ENCODE data around the gene CD320. TPM values are rescaled to one million over a fixed set of nuclear protein-coding genes. Genes with fewer than 3 reads are reported as not detected.
A peak's percentile ranks its signal among the peaks of the same experiment; 100 is the strongest.
"Not testable (repeated sequence)": the region's sequence is repeated elsewhere in the genome, so short reads cannot be mapped to it uniquely, and the experiment has no call there.

CD320 gene
- 52.4 TPM for polyA plus RNA-seq (2013, experiment 1 of 2; ENCODE audit: insufficient read length)
- polyA plus RNA-seq (2013, experiment 2 of 2; ENCODE audit: insufficient read length) = 47.3 TPM

DNA sequence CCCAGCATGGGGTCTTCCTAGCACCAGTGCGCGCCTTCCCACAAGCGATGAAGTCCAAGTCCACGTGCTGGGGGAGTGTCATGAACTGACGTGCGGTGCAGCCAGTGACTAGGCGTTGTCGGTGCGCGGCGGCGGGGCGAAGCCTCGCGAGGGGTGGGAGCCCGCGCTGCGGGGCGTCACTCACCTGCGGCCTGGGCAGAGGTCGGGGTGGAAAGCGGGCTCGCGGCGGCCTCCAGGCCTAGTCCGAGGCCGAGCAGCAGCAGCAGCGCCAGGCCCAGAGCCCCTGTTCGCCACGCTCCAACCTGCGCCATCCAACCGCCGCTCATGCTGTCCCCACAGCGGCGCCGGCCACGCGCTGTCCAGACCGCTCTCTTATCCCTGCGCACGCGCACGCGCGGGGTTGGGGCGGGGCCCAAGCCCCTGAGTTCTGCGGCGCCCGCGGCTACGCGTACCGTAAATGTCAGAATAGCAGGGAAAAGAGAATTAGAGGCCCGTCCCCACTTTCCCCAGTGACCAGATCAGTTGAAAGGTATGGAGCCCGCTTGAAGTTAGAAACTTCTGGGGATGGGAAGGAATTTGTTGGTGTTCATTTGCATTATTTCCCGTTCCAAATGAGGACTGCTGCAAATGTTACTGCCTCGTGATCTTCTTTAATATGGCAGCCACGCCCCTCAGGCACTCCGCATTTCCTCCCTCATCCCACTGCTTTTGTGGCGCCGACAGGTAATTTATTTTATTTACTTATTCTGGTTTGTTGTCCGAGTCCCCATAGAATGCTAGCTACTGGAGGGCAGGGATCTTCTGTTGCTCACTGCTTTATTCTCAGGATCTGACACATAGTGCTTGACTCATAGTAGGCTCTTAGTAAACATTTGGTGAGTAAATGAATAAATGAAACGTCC is at the start of gene CD320:
Gene CD320, minus strand, starts transcription at position 394 of the 902 bp plus-strand sequence. Its CDS starts 68 bp downstream, at position 326.
- peak; percentile 89 for DNase-seq

DNA sequence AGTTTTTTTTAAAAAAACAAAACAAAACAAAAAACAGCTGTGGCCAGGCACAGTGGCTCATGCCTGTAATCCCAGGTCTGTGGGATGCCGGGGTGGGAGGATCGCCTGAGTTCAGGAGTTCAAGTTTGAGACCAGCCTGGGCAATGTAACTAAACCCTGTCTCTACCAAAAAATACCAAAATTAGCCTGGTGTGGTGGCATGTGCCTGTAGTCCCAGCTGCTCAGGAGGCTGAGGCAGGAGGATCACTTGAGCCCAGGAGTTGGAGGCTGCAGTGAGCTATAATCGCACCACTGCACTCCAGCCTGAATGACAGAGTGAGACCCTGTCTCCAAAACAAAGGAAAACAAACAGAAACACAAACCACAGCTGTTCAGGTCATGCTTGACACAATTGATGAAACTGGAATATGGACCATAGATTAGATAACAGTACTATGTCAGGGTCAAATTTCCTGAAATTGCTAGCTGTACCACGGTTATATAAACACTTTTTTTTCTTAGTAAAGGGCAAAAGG is 48.9 kb upstream of the CD320 start:
- no peak for DNase-seq

DNA sequence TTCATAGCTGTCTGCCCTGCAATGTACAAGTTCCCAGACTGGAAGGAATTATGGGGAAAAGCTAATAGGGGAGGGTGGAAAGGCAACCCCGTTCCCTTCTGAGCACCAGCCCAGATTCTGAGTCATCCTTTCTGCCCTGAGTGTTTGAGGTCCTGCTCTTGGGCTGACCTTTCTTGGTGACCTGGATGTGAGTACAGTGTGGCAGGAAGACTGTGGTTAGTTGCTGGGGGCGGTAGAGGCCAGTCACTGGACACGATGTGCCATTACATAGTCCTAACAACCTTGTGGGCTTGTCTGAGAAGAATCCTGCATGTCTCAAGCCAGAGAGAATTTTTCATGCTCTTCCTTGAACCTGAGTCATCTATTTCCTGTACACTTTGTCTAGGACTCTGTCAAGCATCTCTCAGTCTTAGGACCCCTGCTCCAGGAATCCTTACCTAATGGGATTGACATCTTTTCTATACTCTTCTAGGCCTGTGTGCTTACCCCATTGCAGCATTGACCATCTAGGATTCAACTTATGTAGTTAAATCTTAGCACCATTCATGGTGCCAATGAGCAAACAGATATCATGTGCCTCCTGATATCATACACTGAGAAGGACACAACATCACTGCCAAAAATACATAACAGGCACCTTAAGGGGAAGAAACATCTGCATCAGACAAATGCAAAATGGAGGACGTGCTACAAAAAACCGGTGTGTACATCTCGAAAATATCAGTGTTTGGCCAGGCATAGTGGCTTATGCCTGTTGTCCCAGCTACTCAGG is 47.7 kb upstream of the CD320 start:
- peak; percentile 81 for DNase-seq

DNA sequence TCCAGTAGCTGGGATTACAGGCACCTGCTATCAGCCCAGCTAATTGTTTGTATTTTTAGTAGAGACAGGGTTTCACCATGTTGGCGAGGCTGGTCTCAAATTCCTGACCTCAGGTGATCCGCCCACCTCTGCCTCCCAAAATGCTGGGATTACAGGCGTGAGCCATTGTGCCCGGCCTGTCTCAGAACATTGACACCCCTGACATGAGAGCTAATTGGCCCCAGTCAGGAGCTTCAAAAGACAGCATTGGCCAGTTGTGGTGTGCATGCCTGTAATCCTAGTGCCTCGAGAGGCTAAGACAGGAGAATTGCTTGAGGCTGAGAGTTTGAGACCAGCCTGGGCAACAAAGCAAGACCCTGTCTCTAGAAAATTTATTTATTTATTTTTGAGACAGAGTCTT is 44.7 kb upstream of the CD320 start:
- not testable (repeated sequence) for DNase-seq

DNA sequence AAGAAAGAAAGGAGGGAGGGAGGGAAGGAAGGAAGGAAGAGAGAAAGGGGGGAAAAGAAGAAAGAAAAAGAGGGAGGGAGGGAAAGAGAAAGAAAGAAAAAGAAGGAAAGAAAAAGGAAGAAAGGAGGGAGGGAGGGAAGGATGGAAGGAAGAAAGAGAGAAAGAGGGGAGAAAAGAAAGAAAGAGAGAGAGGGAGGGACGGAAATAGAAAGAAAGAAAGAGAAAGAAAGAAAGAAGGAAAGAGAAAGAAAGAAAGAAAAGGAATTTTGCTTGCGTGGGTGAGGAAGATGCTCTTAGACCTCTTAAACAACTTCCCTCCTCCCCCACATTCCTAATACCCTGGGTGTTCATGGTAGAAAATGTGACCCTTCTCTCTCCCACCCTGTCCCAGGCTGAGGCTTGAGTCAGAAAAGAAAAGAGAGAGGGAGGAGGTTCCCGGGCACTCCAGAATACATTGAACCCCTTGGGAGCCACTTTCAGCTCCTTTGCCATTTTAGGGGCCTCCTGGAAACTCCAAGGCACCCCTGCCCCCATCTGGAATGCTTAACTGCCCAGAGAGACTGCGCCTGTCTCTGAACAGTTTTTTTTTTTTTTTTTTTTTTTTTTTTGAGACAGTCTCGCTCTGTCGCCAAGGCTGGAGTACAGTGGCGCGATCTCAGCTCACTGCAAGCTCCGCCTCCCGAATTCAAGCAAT is 44.1 kb upstream of the CD320 start:
- peak; percentile 79 for DNase-seq

DNA sequence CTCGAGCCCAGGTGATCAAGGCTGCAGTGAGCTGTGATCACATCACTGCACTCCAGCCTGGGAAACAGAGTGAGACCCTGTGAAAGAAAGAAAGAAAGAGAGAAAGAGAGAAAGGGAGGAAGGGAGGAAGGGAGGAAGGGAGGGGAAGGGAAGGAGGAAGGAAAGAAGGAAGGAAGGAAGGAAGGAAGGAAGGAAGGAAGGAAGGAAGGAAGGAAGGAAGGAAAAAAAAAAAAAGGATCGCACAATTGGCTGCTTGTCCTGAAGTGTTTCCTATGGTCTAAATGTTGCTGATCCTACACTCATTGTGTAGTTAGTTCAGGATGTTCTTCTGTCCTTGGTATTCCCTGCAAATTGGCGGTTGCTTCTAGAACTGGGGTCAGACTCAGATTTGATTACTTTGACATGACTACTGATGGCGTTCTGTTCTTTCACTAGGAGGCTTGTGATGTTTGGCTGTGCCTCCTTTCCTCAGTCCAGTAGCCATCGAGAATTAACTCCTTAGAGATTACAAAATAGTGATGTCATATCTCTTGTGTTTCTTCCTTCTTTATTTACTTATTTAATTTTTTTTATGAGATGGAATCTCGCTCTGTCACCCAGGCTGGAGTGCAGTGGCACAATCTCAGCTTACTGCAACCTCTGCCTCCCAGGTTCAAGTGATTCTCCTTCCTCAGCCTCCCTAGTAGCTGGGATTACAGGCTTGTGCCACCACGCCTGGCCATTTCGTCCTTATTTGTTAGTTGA is 41.6 kb upstream of the CD320 start:
- DNase-seq = not testable (repeated sequence)

DNA sequence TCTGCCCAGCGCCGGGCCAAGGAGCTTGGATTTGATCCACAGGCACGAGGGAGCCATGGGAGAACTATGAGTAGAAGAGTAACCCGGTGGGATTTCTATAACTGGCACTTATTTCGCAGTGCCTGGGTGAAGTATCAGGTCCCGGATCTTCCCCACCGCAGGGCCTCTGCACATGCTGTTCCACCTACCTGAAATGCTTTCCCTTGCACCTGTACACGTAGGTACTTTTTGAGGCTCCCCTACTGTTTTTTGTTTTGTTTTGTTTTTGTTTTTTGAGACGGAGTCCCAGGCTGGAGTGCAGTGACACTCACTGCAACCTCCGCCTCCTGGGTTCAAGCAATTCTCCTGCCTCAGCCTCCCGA is 35.3 kb upstream of the CD320 start:
- DNase-seq = no peak

DNA sequence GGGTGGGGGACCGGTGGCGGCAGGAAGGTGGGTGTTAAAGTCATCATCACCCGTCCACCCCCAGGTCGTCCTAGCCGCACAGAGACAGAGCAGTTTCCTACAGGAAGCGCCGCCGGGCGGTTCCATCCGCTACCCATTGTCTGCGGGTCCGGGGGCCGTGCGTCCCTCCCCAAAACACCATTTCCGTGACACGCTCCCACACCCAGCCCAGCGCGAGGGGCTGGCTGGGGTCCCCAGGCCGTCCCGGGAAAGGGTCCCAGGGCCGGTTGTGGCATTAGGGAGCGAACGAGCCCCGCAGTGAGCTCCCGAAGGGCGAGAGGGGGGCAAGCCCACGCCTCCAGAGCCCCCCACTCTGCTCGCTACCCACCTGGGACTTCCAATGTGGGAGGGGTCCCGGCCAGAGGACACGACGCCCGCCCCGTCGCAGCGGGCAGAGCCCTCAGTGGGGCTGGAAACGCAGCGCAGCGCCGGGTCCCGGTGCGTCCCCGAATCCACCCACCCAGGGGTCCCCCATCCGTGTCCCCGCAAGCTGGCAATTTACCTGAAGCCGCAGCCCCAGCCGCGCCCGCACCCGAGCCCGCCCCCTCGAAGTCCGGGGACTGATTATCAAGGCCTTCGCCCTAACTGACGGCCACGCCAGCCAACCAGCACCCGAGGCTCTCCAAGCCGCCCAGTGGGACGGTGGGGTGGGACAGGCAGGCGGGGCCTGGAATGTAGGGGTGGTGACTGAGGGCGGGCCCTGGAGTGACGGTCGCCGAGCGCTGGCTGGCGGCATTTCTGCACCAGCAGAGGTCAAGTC is 34.7 kb upstream of the CD320 start, which contains the start of gene KANK3:
Gene KANK3, minus strand, starts transcription at position 579 of the 799 bp plus-strand sequence. CDS start 5,434 bp downstream, outside the sequence.
- DNase-seq = peak; percentile 95

DNA sequence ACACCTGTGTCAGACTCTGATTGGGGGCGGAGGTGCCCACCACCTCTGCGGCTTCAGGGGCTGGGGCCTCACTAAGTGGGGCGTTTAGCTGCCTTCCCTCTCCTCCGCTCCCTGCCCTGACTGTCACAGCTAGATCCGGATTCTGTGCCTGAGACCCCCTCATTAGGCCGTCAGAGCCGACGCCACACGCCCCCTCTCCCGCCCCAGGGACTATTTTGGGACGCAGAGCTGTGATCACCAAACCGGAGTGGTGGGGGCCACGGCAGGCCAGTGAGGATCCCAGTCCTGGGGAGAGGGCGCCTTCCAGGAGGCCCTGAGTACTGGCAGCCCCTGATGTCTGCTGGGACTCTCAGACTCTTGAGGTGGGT is 34.1 kb upstream of the CD320 start:
- DNase-seq = no peak

DNA sequence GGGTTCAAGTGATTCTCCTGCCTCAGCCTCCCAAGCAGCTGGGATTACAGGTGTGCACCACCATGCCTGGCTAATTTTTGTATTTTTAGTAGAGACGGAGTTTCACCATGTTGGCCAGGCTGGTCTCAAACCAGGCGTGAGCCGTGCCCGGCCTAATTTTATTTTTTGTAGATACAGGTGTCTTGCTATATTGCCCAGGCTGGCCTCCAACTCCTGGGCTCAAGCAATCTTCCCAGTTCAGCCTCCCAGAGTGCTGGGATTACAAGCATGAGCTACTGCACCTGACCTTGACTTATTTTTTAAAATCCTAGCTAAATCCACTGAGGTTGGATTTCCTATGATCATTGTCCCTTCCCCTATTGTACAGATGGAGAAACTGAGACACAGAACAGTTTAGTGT is 33.3 kb upstream of the CD320 start:
- not testable (repeated sequence) for DNase-seq

DNA sequence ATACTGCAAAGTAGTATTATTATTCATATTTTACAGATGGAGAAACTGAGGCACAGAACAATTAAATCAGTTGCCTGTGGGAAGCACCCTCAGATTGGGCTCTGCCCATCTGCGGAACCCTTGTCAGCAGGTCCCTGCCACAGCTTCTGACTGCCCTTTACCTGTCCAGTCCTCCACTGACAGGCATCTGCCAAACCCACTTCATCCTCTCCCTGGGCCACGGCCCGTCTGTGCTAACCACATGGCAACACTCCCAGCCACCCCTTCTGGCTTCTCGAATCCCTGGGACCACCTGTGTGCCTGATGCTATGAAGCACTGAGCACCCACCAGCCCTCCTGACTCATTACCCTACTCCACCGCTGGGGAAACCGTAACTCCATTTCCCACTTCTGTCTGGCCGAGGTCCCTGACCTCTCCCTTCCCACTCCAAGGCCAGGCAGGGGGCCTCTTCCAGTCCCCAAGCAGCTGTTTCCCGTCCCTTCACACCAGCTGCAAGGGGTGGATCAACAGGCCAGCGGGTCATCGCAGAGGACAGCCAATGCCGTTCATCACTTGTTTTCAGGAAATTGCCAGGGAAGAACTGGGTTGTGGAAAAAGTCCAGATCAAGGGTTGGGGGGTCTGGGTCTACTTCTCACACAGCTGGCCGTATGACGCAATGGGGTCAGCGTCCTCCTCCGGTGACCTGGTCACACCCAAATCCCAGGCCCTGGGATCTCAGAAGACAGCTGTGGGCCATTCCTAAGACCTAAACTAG is 32.4 kb upstream of the CD320 start:
- DNase-seq = no peak

DNA sequence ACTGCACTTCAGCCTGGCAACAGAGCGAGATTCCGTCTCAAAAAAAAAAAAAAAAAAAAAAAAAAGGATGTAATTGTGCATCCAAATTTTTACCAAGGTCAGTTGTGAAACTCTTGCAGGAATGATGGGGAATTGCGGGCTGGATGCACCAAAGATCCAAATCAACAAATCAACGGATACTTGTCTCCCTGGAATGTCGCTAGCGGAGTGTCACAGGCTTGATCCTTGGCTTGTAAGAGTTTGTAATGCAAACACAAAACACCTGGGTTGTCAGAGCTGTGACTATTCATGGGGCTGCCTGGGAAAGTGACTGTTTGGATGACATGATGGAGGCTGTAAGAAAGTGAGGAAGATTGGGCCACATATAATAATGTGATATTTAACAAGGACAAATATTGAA is 30.7 kb upstream of the CD320 start:
- DNase-seq = no peak

DNA sequence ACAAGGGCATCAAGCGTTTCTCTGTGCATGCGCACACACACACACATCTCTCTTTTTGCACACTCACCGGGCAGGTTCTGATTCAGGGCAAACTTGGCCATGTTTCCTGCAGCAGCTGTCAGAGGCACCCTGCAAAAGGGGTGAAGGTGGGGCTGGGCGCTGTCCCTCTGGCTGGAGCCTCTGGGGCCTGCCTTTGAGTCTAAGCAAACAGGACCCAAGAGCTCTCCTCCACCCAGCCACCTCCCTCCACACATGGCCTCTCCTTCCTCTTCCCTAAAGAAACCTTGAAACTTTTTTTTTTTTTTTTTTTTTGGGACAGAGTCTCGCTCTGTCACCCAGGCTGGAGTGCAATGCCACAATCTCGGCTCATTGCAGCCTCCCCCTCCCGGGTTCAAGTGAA is 29.6 kb upstream of the CD320 start:
- DNase-seq = no peak

DNA sequence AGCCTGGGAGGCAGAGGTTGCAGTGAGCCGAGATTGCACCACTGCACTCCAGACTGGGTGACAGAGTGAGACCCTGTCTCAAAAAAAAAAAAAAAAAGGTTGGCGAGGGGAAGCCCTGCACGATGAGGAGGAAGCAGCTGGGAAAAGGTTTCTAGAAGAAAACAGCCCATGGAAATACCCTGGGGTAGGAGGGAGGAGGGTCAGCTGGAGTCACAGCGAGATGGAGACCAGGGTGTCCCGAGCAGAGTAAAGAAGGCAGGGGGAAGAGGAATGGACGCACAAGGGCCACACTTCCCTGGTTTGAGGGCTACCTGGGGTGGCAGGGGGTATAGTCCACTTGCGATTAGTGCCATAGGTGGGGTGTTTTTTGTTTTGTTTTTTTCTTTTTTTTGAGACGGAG is 28.5 kb upstream of the CD320 start:
- DNase-seq = no peak

DNA sequence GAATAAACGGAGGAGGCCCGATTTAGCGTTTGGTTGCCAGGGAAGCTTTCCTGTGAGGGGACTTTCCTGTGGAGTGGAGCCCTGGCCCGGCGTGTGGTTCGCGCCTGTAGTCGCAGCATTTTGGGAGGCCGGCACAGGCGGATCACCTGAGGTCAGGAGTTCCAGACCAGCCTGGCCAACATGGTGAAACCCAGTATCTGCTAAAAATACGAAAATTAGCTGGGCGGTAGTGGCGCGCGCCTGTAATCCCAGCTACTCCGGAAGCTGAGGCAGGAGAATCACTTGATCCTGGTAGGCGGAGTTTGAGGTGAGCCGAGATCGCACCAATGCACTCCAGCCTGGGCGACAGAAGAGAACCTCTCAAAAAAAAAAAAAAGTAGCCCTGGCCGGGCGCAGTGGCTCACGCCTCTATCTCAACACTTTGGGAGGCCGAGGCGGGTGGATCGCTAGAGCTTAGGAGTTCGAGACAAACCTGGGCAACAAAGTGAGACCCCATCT is 28.0 kb upstream of the CD320 start:
- DNase-seq = no peak

DNA sequence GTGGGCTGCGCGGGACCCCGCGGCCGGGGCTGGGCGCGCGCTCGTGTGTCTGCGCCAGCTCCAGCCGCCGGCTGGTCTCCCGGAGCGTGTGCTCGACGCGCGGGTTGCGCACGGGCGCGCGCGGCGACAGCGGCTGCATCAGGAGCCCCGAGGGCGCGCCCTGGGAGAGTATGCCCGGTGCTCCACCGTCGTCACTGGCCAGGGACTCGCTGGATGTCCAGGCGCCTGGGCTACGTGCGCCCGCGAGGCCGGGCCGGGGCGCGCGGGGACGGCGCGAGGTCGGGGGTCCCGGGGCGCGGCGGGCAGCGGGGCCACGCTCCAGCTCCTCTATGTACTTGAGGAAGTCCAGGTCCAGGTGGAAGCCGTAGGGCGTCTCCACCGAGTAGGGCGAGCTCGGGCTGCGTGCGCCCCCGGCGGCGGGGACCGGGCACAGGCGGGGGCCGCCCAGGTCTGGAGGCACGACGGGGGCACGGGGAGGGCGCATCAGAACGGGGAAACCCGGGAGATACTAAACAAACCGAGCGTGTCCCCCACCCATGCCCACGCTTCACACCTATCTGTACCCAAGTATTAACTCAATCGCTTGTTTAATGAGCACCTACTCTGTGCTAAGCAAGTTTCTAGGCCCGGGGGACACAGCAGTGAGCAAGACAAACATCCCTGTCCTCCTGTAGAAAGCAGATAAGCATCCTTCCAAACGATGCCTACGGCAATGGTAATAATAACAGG is 27.3 kb upstream of the CD320 start:
- DNase-seq = no peak

DNA sequence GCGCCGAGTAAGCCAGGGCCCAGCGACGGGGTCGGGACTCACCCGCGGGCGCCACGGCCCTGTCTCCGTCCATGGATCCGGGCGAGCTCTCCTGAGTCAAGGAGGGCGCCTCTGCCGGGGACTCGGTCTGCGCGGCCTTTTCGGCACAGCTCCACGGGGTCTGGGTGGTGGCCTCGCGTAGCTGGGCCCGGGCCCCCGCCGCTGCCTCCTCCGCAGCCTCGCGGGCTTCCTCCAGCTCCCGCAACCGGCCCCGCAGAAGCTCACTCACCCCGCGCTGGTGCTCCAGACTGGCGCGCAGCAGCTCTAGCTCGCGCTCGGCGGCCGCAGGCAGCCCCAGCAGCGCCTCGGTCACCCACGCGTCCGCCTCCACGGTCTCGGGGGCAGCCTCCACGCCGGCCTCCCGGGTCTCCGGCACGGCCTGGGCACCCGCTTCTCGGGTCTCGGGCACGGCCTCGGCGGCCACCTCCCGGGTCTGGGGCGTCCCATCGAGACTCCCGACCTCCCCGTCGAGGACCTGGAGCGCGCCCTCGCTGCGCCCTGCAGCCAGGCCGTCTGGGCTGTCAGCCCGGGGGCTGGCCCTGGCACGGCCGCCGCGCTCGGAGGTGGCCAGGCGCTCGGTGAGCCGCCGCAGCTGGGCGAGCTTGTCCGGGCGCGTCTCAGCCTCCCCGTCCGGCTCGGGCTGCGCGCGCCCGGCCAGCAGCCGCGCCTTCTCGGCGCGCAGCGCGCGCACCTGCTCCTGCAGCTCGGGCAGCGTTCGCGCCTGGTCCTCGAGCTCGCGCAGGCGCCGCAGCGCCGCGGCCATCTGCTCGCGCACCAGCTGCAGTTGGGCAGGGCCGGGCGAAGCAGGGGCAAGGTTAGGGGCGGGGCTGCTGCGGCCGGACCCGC is 26.5 kb upstream of the CD320 start:
- peak; percentile 26 for DNase-seq

DNA sequence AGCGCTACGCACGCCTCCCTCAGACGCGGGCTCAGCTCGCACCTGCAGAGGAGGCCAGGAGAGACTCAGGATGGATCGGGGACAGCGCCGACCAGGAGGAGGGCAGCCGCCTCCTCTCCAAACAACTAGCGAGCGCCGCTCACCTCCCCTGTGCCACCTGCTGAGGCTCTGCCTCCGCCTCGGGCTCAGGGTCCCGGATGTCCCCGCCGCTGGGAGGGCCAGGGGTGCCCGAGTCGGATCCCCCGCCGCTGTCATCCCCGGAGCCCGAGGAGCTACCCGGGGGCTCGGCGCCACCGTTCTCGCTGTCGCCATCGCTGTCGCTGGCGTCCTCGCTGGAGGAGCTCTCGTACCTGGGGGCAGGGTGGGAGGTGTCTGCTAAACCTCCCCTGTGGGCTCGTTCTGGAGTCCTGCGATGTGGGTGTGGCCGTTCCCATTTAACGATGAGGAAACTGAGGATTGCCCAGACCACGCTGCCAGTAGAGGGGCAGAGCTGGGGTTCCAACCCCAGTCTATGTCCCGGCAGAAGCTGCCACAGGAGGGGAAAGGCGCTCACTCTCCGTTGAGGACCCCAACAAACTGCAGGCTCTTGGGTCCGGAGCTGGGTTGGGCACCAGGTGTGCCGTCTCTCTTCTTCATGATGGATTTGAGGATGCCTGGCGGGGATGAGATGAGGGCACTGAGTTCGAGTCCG is 25.8 kb upstream of the CD320 start:
- no peak for DNase-seq
